GM06990 (cell line): ENCODE results near the gene DDX52.
"Not testable (repeated sequence)": the region's sequence is repeated elsewhere in the genome, so short reads cannot be mapped to it uniquely, and the experiment has no call there.

Experiments used
- DNase-seq: peaks from one replicate; pipeline ENCODE4 v3.0.0-alpha.2; 2011; ENCODE audit not compliant: insufficient read length; ENCODE audit errors: extremely low read depth
- H3K27me3 ChIP-seq: replicated peaks from 2 replicates; pipeline ENCODE4 v1.6.0; 2011; ENCODE audit warnings: low read length; ENCODE audit not compliant: control insufficient read depth, insufficient read depth
- H3K36me3 ChIP-seq: 2 replicates; pipeline ENCODE4 v1.5.1; 2011; ENCODE audit warnings: low read length; ENCODE audit not compliant: control insufficient read depth, insufficient read depth
- H3K4me3 ChIP-seq: replicated peaks from 2 replicates; pipeline ENCODE4 v1.5.1; 2011; ENCODE audit warnings: low read depth, mild to moderate bottlenecking, control low read depth, low read length
- CTCF ChIP-seq: IDR thresholded peaks from 2 replicates; pipeline ENCODE4 v1.5.1; 2011; ENCODE audit warnings: low read length, control low read depth, mild to moderate bottlenecking, inconsistent platforms; ENCODE audit not compliant: insufficient read depth, poor library complexity, severe bottlenecking

The DDX52 gene

GRCh38 chr17:37643118-37643766 is at the start of gene DDX52:
Gene DDX52, minus strand, starts transcription at chr17:37643446. Its CDS starts 26 bp downstream, at chr17:37643420.
- H3K27me3 ChIP-seq, result 0 out of 2 replicates have a peak, but pooled peaks cover 3% of the 10 kb centered on the region
- DNase-seq, result peak; percentile 84
- H3K4me3 ChIP-seq, result peak within 1 kb of the TSS; percentile 70
- peaks cover 3% of the 10 kb centered on the region; the same call in 1 of the 2 replicates for H3K36me3 ChIP-seq
- peak; percentile 25 for TF ChIP-seq CTCF

DNA sequence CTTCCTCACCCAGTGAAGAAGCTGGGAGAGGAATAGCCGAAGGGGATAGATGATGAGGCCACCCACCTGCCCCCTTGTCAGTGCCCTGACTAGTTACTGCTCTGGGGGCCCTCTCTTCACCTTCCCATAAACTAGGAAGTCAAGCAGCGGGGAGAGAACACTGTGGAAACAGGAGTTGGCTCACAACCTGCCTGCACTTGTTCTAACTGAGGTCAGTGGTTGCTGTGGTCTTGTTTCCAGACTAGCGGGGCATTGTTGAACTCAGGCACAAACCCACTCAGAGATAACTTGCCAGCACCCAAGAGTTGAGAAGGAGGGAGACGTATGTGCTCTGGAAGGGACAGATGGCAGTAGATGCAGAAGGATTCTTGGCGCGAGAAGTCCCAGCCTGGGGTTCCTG is 48.6 kb upstream of the DDX52 start:
- Histone ChIP-seq H3K27me3 (no peaks in the 10 kb centered on the region), H3K36me3 (no peaks in the 10 kb centered on the region), H3K4me3 (no peak overlapping the region)
- TF ChIP-seq CTCF, result no peak
- DNase-seq, result no peak

DNA sequence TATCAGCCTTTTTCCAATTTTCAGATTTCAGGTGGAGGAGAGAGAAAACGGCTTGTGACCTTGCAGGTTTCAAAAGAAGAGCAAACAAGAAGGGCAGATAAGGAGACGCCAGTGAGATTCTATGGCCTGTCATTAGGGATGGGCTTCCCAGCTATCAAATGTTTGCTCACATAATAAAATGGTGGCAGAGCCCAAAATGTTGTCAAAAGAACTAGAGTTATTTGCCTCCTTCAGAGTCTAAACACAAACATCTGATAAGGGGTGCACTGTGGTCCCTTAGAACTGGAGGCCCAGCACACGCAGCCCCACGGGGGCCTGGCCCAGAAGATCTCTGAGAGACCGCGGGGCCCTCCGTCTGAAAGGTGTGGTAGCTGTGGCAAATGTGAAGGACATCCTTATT is 46.1 kb upstream of the DDX52 start:
- TF ChIP-seq CTCF, result no peak
- Histone ChIP-seq H3K27me3 (no peaks in the 10 kb centered on the region), H3K36me3 (no peaks in the 10 kb centered on the region), H3K4me3 (no peak overlapping the region)
- DNase-seq, result no peak

GRCh38 chr17:37683454-37683984 is 40.3 kb upstream of the DDX52 start:
- DNase-seq, result no peak
- H3K27me3 ChIP-seq, result no peaks in the 10 kb centered on the region
- TF ChIP-seq CTCF, result no peak
- no peak overlapping the region for H3K4me3 ChIP-seq
- no peaks in the 10 kb centered on the region for H3K36me3 ChIP-seq

DNA sequence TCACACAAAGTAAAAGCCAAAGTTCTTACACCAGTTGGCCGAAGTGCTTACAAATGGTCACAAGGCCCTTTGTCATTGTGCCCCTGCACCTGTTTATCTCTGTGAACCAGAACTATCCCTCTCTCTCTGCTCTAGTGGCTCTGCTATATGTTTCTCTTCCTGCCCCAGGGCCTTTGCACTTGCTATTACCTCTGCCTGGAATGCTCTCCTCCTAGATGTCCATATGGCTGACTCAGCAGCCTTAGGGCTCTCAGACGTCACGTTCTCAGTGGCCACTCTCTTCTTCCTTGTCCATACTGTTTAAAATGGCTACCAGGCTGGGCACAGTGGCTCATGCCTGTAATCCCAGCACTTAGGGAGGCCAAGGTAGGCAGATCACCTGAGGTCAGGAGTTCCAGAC is 38.8 kb upstream of the DDX52 start:
- no peaks in the 10 kb centered on the region for H3K27me3 ChIP-seq
- DNase-seq, result no peak
- H3K4me3 ChIP-seq, result no peak overlapping the region
- H3K36me3 ChIP-seq, result no peaks in the 10 kb centered on the region
- no peak for TF ChIP-seq CTCF

- not testable (repeated sequence) for H3K4me3 ChIP-seq, H3K27me3 ChIP-seq, DNase-seq, H3K36me3 ChIP-seq
Observed at GRCh38 chr17:37679995-37680394, 36.7 kb upstream of the DDX52 start.
